ENCODE measurements around the gene TCHP. TPM values are rescaled to one million over a fixed set of nuclear protein-coding genes. Genes with fewer than 3 reads are reported as not detected.

Gene TCHP
- total and polyA plus RNA-seq, 7 donors: 12.5 to 42.9 (median 16.0) TPM

DNA sequence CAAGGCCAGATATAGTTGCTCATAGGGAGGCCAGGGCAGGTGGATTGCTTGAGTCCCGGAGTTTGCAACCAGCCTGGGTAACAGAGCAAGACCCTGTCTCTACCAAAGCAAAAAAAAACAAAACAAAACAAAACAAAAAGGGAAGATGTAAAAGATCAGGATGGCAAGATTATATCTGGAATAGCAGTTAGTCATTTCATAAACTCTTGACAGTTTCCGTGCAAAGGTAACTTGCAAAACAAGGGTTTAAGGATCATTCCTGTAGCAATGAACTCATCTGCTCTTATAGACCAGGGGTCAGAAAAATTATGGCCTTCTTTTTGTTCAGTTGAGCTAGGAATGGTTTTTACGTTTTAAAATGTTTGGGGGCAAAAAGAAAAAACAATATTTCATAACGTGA lies 66.5 kb downstream of the TCHP start:
- no peak for DNase-seq
- intact Hi-C loops (cut with DNase I): no loop called here
- TF ChIP-seq, protein P1, sequence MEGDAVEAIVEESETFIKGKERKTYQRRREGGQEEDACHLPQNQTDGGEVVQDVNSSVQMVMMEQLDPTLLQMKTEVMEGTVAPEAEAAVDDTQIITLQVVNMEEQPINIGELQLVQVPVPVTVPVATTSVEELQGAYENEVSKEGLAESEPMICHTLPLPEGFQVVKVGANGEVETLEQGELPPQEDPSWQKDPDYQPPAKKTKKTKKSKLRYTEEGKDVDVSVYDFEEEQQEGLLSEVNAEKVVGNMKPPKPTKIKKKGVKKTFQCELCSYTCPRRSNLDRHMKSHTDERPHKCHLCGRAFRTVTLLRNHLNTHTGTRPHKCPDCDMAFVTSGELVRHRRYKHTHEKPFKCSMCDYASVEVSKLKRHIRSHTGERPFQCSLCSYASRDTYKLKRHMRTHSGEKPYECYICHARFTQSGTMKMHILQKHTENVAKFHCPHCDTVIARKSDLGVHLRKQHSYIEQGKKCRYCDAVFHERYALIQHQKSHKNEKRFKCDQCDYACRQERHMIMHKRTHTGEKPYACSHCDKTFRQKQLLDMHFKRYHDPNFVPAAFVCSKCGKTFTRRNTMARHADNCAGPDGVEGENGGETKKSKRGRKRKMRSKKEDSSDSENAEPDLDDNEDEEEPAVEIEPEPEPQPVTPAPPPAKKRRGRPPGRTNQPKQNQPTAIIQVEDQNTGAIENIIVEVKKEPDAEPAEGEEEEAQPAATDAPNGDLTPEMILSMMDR (IDR thresholded peaks at IDR 0.05): no peak
- TF ChIP-seq EP300 (IDR thresholded peaks at IDR 0.05) (no peak), POLR2A (IDR thresholded peaks at IDR 0.05) (no peak), POLR2AphosphoS5 (IDR thresholded peaks at IDR 0.05) (no peak)
- Histone ChIP-seq H3K27me3 (no peaks in the 10 kb centered on the region), H3K9me3 (no peaks in the 10 kb centered on the region), H3K4me1 (no peaks in the 10 kb centered on the region), H3K27ac (no peak overlapping the region), H3K4me3 (no peak overlapping the region), H3K36me3 (peaks cover 6 to 92% (median 36%) of the 10 kb centered on the region in 4 donors)
- 91 to 92% methylated on average over 4 of the region's 4 CpGs for WGBS, 2 donors

DNA sequence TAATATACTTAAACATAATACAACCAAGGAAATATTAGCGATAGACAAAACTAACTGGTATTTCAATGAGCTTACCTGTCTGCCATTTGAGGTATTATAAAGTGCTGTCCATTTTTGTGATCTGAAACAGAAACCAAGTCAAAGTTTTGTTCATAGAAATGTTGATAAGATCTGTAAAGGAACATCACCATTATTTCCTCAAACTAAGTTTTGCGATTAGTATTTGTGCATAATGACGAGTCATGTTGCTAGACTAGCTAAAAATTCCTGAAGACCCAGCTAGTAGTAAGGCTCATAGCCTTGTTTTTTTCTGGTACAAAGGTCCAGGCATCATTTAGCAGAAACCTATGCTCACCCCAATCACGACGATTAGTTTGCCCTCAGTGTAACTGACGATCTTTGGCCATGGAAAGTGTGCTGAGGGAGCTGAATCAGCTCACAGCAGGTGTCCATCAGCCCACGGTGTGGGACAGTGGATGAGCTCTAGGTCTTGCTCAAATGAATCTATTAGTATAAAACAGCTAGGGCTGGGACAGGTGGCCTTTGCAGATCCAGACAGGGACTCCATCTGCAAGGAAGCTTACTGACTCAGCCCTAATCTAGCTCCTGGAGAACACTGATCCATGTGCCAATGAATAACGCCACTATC lies 67.4 kb downstream of the TCHP start:
- Histone ChIP-seq H3K9me3 (no peaks in the 10 kb centered on the region), H3K36me3 (peaks cover 16 to 92% (median 35%) of the 10 kb centered on the region in 4 donors), H3K27ac (no peak overlapping the region), H3K4me3 (no peak overlapping the region), H3K4me1 (no peaks in the 10 kb centered on the region), H3K27me3 (no peaks in the 10 kb centered on the region)
- TF ChIP-seq, protein P1 (IDR thresholded peaks at IDR 0.05): no peak
- TF ChIP-seq POLR2A (IDR thresholded peaks at IDR 0.05) (no peak), EP300 (IDR thresholded peaks at IDR 0.05) (no peak), POLR2AphosphoS5 (IDR thresholded peaks at IDR 0.05) (no peak)
- intact Hi-C loops (cut with DNase I): no loop called here
- no peak for DNase-seq
- WGBS, 2 donors: 73 to 78% methylated on average over 8 of the region's 8 CpGs

Small RNAs within 50 kb of the gene (small RNA-seq; reads per million reads assigned to genes)
- gene RN7SL441P: 0 reads per million in 3 donors

Other genes with a start within 250 kb of the TCHP start
- gene FAM222A, start 186.4 kb upstream of the TCHP start, total RNA-seq: 1 to 10 TPM; 1.1 to 3.3 (median 1.7) TPM
- gene FAM222A, start 186.4 kb upstream of the TCHP start, polyA plus RNA-seq: 1 to 10 TPM; 1.2 to 2.2 (median 2.1) TPM
- gene TRPV4, start 66.9 kb upstream of the TCHP start, total RNA-seq: under 1 TPM in 3 of 4 donors, not detected in 1; 0.14 to 0.55 (median 0.36) TPM
- under 1 TPM; 0.23 to 0.60 (median 0.42) TPM for gene TRPV4, start 66.9 kb upstream of the TCHP start, polyA plus RNA-seq
- 10 to 100 TPM; 33.5 to 45.3 (median 40.3) TPM for gene GLTP, start 19.7 kb upstream of the TCHP start, total RNA-seq
- 100 to 1,000 TPM in 1 of 3 donors, 10 to 100 TPM in 2; 48.7 to 105 (median 83.5) TPM for gene GLTP, start 19.7 kb upstream of the TCHP start, polyA plus RNA-seq
- gene GIT2, start 96.1 kb downstream of the TCHP start, total RNA-seq: 10 to 100 TPM; 26.7 to 54.6 (median 35.1) TPM
- 10 to 100 TPM in 1 of 3 donors, 1 to 10 TPM in 2; 6.0 to 25.2 (median 7.9) TPM for gene GIT2, start 96.1 kb downstream of the TCHP start, polyA plus RNA-seq
- 10 to 100 TPM; 72.4 to 85.3 (median 76.0) TPM for gene ANKRD13A, start 99.2 kb downstream of the TCHP start, total RNA-seq
- 10 to 100 TPM; 21.6 to 37.5 (median 31.3) TPM for gene ANKRD13A, start 99.2 kb downstream of the TCHP start, polyA plus RNA-seq
- gene C12orf76, start 148.2 kb downstream of the TCHP start, total RNA-seq: 10 to 100 TPM in 3 of 4 donors, 1 to 10 TPM in 1; 9.6 to 20.1 (median 17.0) TPM
- gene C12orf76, start 148.2 kb downstream of the TCHP start, polyA plus RNA-seq: 10 to 100 TPM in 1 of 3 donors, 1 to 10 TPM in 2; 3.0 to 11.3 (median 8.4) TPM
- gene IFT81, start 224.1 kb downstream of the TCHP start, total RNA-seq: 10 to 100 TPM; 20.4 to 42.7 (median 37.0) TPM
- gene IFT81, start 224.1 kb downstream of the TCHP start, polyA plus RNA-seq: 1 to 10 TPM; 1.8 to 4.1 (median 3.0) TPM

All from sigmoid colon (tissue), 7 donors.